Measurements from ENCODE around the gene NYAP2.

DNA sequence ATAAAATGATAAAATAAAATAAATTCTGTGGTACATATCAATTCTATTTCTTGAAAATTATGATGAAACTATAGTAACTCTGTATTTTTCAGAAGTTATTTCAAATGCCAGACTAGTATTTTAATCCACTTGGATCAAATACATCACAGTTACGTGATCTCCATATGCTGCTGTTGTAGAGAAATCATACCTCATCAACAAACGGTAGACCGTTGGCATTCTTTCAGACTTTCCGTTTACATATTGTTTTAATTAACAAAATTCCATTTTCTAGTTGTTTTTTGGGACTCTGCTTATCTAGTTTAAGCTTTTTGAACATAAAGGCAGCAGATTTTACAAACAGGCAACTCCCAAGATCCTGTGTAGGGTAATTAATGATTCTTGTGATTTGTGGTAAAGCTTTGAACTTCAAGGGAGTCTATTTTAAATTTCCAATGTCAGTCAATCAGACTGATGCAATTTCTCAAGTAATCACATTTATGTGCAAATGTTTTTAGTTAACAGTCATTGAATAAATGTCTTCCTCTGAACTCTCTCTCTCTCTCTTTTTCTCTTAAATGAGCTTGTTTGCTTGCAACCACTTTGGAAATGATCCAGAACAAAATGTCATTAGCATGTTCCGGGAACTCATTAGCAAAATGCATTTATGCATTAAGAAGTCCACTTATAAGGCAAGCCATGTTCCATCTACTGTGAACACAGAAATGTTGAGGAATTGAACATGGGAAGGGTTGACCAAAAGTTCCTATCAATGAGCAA is 31.8 kb downstream of the NYAP2 start:
- no peak for TF ChIP-seq NFYB (CRISPR knock-in tag; conservative IDR thresholded peaks at IDR 0.05; ENCODE audit: low read depth)
- TF ChIP-seq, protein P1, sequence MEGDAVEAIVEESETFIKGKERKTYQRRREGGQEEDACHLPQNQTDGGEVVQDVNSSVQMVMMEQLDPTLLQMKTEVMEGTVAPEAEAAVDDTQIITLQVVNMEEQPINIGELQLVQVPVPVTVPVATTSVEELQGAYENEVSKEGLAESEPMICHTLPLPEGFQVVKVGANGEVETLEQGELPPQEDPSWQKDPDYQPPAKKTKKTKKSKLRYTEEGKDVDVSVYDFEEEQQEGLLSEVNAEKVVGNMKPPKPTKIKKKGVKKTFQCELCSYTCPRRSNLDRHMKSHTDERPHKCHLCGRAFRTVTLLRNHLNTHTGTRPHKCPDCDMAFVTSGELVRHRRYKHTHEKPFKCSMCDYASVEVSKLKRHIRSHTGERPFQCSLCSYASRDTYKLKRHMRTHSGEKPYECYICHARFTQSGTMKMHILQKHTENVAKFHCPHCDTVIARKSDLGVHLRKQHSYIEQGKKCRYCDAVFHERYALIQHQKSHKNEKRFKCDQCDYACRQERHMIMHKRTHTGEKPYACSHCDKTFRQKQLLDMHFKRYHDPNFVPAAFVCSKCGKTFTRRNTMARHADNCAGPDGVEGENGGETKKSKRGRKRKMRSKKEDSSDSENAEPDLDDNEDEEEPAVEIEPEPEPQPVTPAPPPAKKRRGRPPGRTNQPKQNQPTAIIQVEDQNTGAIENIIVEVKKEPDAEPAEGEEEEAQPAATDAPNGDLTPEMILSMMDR (IDR thresholded peaks at IDR 0.05) = no peak

Data from WTC11 (cell line).